Psoas muscle (tissue), 8 donors: ENCODE measurements around the gene TBC1D5. TPM values are rescaled to one million over a fixed set of nuclear protein-coding genes. Genes with fewer than 3 reads are reported as not detected.

Experiments used
- ATAC-seq, 4 donors: fragments of 200-7000 bp; cut with Tn5 transposase; one replicate each; pipeline ENCODE4 v1.9.1; 2020; ENCODE audit warnings: moderate library complexity in 3 of 4, mild to moderate bottlenecking in 2 of 4
- DNase-seq, 2 donors: peaks; one replicate each; pipeline ENCODE4 v3.0.0-alpha.2; 2020
- H3K27ac ChIP-seq: fragments of 200-600 bp; one replicate; pipeline ENCODE4 v1.8.0; 2022
- H3K27me3 ChIP-seq, 3 donors: fragments of 200-600 bp in 1 of 3; one replicate each; pipeline versions ENCODE4 v1.6.1 to v1.8.0; 2013 to 2022; ENCODE audit warnings: low read length in 2 of 3, mild to moderate bottlenecking in 2 of 3, moderate library complexity in 1 of 3; ENCODE audit not compliant: insufficient read depth in 3 of 3
- H3K36me3 ChIP-seq, 2 donors: fragments of 200-600 bp in 1 of 2; one replicate each; pipeline versions ENCODE4 v1.6.1 to v1.8.0; 2013 to 2022; ENCODE audit warnings: low read depth in 1 of 2, mild to moderate bottlenecking in 1 of 2, moderate library complexity in 1 of 2; ENCODE audit not compliant: insufficient read depth in 1 of 2
- H3K4me1 ChIP-seq: fragments of 200-600 bp; one replicate; pipeline ENCODE4 v1.8.0; 2022
- H3K4me3 ChIP-seq: fragments of 200-600 bp; one replicate; pipeline ENCODE4 v1.8.0; 2022; ENCODE audit warnings: mild to moderate bottlenecking
- H3K9me3 ChIP-seq: fragments of 200-600 bp; one replicate; pipeline ENCODE4 v1.8.0; 2022
- WGBS, 3 donors: extraction: QIAGEN DNeasy Blood & Tissue Kit; methylation state at CpG; one replicate each; pipeline versions ENCODE4 v1.1.6 to v1.1.7; 2013; 5-methylcytosine and 5-hydroxymethylcytosine counted together
- intact Hi-C, 2 donors: fragments of 100-400 bp; cut with DNase I; formaldehyde crosslinking; loops; one replicate each; pipeline versions ENCODE4 v1.11.0 to v1.14.2; 2022
- polyA plus RNA-seq, 3 donors: library from polyadenylated mRNA; stranded (reverse); fragments of 200-250 nt; gene quantifications; one replicate each; pipeline ENCODE4 v1.2.3, GENCODE V29; 2013
- total RNA-seq, 4 donors: library from RNA; stranded (reverse); fragmentation: NEBNext Ultra II Directional in 2 of 4; extraction: Animal tissue kit (Norgen Biotek cat#: 25700) in 2 of 4; gene quantifications; one replicate each; pipeline versions ENCODE4 v1.2.1 to v1.2.4, GENCODE V29; 2021 to 2023
- TF ChIP-seq, protein P1 (sequence below): fragments of 200-600 bp; IDR thresholded peaks from one replicate; pipeline ENCODE4 v1.8.0; 2022; ENCODE audit warnings: antibody characterized with exemption
- donor health status: healthy with polysubstance abuse.
- donor health status: DM: no; HTN: no; CAD: no; lungs with moderate emphysema.
- donor health status: Bipolar disorder and iron deficiency.
- donor health status: healthy.
- donor health status: DM: yes; HTN: yes; CAD: no.
- donor health status: DM: no; HTN: no; CAD: no.
- donor health status: DM: no; HTN: no; CAD: no.
- donor health status: DM: yes; HTN: yes; CAD: no.

Gene TBC1D5
- total and polyA plus RNA-seq, 7 donors = 4.3 to 20.4 (median 13.3) TPM

DNA sequence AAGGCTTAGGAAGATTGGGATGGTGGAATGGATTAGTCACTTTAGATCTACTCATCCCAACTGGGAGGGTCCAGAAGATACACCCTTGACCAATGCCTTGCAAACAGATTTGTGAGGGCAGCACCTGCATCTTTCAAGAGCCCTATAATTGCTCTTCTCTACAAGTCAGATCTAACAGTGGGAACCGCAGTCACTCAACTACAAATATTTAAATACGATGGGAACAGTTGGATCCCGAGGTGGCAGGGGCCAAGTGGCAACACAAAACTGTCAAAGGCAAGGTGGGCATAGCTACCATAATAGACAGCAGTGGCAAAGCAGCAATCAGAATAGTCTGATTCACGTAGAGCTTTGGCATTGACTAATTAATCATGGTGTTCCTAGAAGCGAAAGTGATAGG, 152.0 kb downstream of the TBC1D5 start:
- no peak for DNase-seq
- Histone ChIP-seq H3K27ac (no peak overlapping the region), H3K27me3 (no peaks in the 10 kb centered on the region), H3K9me3 (peaks cover 11% of the 10 kb centered on the region), H3K4me3 (no peak overlapping the region), H3K36me3 (no peaks in the 10 kb centered on the region), H3K4me1 (no peaks in the 10 kb centered on the region)
- WGBS, 3 donors = 98% methylated on average over 5 of the region's 5 CpGs
- intact Hi-C loops = no loop called here
- TF ChIP-seq, protein P1, sequence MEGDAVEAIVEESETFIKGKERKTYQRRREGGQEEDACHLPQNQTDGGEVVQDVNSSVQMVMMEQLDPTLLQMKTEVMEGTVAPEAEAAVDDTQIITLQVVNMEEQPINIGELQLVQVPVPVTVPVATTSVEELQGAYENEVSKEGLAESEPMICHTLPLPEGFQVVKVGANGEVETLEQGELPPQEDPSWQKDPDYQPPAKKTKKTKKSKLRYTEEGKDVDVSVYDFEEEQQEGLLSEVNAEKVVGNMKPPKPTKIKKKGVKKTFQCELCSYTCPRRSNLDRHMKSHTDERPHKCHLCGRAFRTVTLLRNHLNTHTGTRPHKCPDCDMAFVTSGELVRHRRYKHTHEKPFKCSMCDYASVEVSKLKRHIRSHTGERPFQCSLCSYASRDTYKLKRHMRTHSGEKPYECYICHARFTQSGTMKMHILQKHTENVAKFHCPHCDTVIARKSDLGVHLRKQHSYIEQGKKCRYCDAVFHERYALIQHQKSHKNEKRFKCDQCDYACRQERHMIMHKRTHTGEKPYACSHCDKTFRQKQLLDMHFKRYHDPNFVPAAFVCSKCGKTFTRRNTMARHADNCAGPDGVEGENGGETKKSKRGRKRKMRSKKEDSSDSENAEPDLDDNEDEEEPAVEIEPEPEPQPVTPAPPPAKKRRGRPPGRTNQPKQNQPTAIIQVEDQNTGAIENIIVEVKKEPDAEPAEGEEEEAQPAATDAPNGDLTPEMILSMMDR = no peak
- ATAC-seq = no peak

DNA sequence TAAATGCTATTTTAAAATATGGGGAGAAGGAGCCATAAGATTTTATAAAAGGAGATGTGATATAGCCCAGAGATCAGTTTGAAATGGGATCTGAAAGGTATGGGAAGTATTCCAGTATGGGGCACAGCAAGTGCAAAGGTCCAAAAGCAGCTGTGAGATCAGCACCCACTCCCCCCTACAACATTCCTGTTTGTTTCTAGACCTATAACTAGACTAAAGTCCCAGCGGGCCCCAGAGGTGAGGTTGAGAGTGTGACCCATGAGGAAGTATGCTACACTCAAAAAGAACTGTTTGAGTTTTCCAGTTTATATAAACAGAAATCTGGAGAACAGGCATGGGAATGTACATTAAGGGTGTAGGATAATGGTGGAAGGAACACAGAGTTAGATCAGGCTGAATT, 152.5 kb downstream of the TBC1D5 start:
- Histone ChIP-seq H3K27ac (no peak overlapping the region), H3K36me3 (no peaks in the 10 kb centered on the region), H3K4me3 (no peak overlapping the region), H3K27me3 (no peaks in the 10 kb centered on the region), H3K9me3 (peaks cover 11% of the 10 kb centered on the region), H3K4me1 (no peaks in the 10 kb centered on the region)
- WGBS, 3 donors = 97 to 100% (median 100%) methylated on average over 1 of the region's 1 CpG
- DNase-seq (no peak), ATAC-seq (no peak)
- intact Hi-C loops = no loop called here
- TF ChIP-seq, protein P1 = no peak

DNA sequence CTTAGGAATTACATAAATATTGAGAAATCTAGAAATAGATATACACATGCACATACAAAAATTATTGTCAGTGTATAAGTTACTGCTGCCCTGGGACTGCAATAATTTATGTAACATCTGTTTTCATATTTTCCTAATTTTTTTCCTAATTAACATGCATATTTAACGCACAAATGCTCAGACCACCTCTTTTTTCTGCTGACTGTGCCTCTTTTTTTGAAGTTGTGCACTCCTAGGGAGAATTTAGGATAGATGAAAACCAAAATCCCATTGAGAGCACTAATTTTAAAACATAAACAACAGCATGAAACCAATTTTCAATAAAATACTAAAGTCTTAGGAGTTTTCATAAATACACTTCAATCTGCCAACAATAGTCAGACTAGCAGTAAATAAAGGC, 154.0 kb downstream of the TBC1D5 start:
- no peaks in the 10 kb centered on the region for H3K4me1 ChIP-seq
- no peaks in the 10 kb centered on the region for H3K27me3 ChIP-seq
- DNase-seq = no peak
- H3K4me3 ChIP-seq = no peak overlapping the region
- WGBS, 3 donors = 86 to 91% (median 87%) methylated on average over 1 of the region's 1 CpG
- TF ChIP-seq, protein P1 = no peak
- intact Hi-C loops = no loop called here
- H3K27ac ChIP-seq = no peak overlapping the region
- no peaks in the 10 kb centered on the region for H3K36me3 ChIP-seq
- ATAC-seq = no peak
- H3K9me3 ChIP-seq = peaks cover 11% of the 10 kb centered on the region

DNA sequence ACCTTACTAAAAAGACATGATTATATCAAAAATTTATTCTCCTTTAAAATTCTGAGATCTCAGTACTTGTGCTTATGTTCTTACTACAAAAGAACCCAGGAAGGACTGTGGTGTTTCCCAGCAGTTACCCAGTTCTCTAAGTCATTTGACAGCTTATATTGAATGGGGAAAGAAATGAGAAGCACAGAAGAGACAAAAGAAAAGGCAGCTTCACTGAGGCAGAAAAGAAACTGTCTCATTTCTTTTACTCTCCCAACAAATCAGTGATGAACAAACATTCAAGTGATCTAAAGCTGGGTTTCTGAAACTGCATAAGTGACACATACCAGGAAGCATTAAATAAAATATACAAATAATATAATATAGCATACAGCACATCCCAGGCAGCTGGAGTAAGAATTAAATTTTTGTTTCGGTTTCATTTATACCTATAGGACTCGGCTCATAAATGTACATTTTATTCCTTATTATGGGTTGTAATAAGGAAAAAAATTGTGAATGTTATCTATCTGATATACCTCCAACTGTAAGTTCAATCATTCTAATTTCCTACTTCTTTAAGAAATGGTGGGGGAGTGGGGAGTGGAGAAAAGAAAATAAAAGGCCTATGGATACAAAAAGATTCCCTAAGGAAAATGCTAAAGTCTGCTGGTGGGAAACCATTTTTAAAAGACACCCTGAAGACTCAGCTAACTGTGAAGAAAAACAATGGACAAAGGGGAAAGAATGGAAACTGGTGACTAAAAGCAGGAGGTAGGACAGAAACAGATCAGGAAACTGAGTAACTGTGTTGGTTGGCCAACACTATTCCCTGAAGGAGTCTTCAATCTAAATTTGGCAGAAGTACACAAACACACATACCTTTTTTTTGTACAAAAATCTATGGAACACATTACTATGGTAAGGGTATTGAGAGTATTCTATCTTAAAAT, 156.8 kb downstream of the TBC1D5 start:
- no peaks in the 10 kb centered on the region for H3K36me3 ChIP-seq
- TF ChIP-seq, protein P1 = no peak
- H3K27ac ChIP-seq = no peak overlapping the region
- no peak for ATAC-seq
- intact Hi-C loops = no loop called here
- H3K4me3 ChIP-seq = no peak overlapping the region
- DNase-seq = no peak
- no peaks in the 10 kb centered on the region for H3K27me3 ChIP-seq
- H3K9me3 ChIP-seq = peaks cover 9% of the 10 kb centered on the region
- no peaks in the 10 kb centered on the region for H3K4me1 ChIP-seq
- WGBS, 3 donors = 91 to 98% (median 94%) methylated on average over 2 of the region's 2 CpGs
